GM12878 (cell line): ENCODE results near the gene SPTLC2. TPM values are rescaled to one million over a fixed set of nuclear protein-coding genes. Genes with fewer than 3 reads are reported as not detected.
"Not testable (repeated sequence)": the region's sequence is repeated elsewhere in the genome, so short reads cannot be mapped to it uniquely, and the experiment has no call there.

Experiments used
- ATAC-seq: fragments of 200-7000 bp; cut with Tn5 transposase; 3 replicates; pipeline ENCODE4 v1.9.1; 2020; ENCODE audit warnings: mild to moderate bottlenecking, moderate library complexity
- BruUV-seq: library from RNA; stranded (reverse); fragments of 400-500 nt; replicated peaks from 2 replicates; lab custom pipeline; 2021; lab: Mats Ljungman, UMichigan
- CTCF ChIA-PET: fragments of 300-600 bp; sonication (Branson Sonifier 250); formaldehyde crosslinking; extraction: SDS; loops from one replicate; lab custom pipeline; 2021; ENCODE audit warnings: inconsistent platforms; lab: Yijun Ruan, JAX
- POLR2A ChIA-PET: fragments of 350-600 bp; formaldehyde crosslinking; extraction: SDS; loops from one replicate; lab custom pipeline; 2021; ENCODE audit warnings: inconsistent platforms; lab: Charles Lee
- RAD21 ChIA-PET: fragments of 300-600 bp; sonication (Branson Sonifier 250); formaldehyde crosslinking; loops from one replicate; lab custom pipeline; 2023; ENCODE audit warnings: antibody characterized with exemption; ENCODE audit not compliant: unreplicated experiment; lab: Charles Lee
- SMC1A ChIA-PET: fragments of 300-600 bp; sonication (Branson Sonifier 250); formaldehyde crosslinking; loops from one replicate; lab custom pipeline; 2023; ENCODE audit not compliant: unreplicated experiment, uncharacterized antibody; lab: Charles Lee
- DNase-seq: peaks from one replicate; pipeline ENCODE4 v3.0.0-alpha.2; 2011; ENCODE audit warnings: low read depth, low spot score
- FAIRE-seq: peaks from 3 replicates; lab custom pipeline; 2011; peaks lifted over from hg19 to GRCh38; lab: Jason Lieb, UNC
- H2AFZ ChIP-seq: 2 replicates; pipeline ENCODE4 v1.6.0; 2011; ENCODE audit warnings: low read depth, low read length, control low read depth; ENCODE audit not compliant: control insufficient read depth
- H3K27ac ChIP-seq: 2 replicates; pipeline ENCODE4 v1.5.1; 2011; ENCODE audit warnings: control low read depth; ENCODE audit not compliant: control insufficient read depth, insufficient read depth
- H3K27me3 ChIP-seq, 2 experiments: replicated peaks in 1 of 2; 2 replicates each; pipeline versions ENCODE4 v1.6.0 to v1.6.1; 2011; ENCODE audit warnings: low read length in 1 of 2; ENCODE audit not compliant: control insufficient read depth in 2 of 2, insufficient read depth in 2 of 2
- H3K36me3 ChIP-seq, 2 experiments: 2 replicates each; pipeline ENCODE4 v1.5.1; 2011; ENCODE audit warnings: low read length in 1 of 2; ENCODE audit not compliant: control insufficient read depth in 2 of 2, insufficient read depth in 2 of 2
- H3K4me1 ChIP-seq: 2 replicates; pipeline ENCODE4 v1.6.1; 2011; ENCODE audit warnings: mild to moderate bottlenecking, low read length, moderate library complexity, mixed read lengths; ENCODE audit not compliant: control insufficient read depth, insufficient read depth
- H3K4me2 ChIP-seq: 2 replicates; pipeline ENCODE4 v1.6.0; 2011; ENCODE audit warnings: control low read depth; ENCODE audit not compliant: control insufficient read depth, insufficient read depth
- H3K4me3 ChIP-seq: fragments of 200-600 bp; sonication (generic); 2 replicates; pipeline ENCODE4 v1.5.1; 2016
- H3K79me2 ChIP-seq: 2 replicates; pipeline ENCODE4 v1.6.0; 2011; ENCODE audit warnings: low read length; ENCODE audit not compliant: control insufficient read depth, insufficient read depth
- H3K9ac ChIP-seq: 2 replicates; pipeline ENCODE4 v1.8.0; 2011; ENCODE audit warnings: low read length, control low read depth, mixed read lengths; ENCODE audit not compliant: control insufficient read depth, insufficient read depth
- H3K9me3 ChIP-seq: replicated peaks from 3 replicates; pipeline ENCODE4 v1.5.1; 2011; ENCODE audit warnings: mild to moderate bottlenecking, low read length; ENCODE audit not compliant: control insufficient read depth, insufficient read depth
- H4K20me1 ChIP-seq: 2 replicates; pipeline ENCODE4 v1.6.0; 2011; ENCODE audit not compliant: control insufficient read depth, insufficient read depth
- CHD2 ChIP-seq: IDR thresholded peaks from 2 replicates; pipeline ENCODE4 v1.6.1; 2011; ENCODE audit warnings: low read depth, low read length, improper control_type of control experiment, borderline replicate concordance
- FOXM1 ChIP-seq: IDR thresholded peaks from 2 replicates; pipeline ENCODE4 v1.6.1; 2012; ENCODE audit warnings: low read depth, mild to moderate bottlenecking, inconsistent platforms, low read length, moderate library complexity
- HDAC6 ChIP-seq: fragments of 200-600 bp; sonication (generic); IDR thresholded peaks from one replicate; pipeline ENCODE4 v1.8.0; 2017; ENCODE audit warnings: antibody characterized with exemption; ENCODE audit not compliant: unreplicated experiment
- MTA2 ChIP-seq: fragments of 450-650 bp; IDR thresholded peaks from 2 replicates; pipeline ENCODE4 v1.6.1; 2016; ENCODE audit warnings: low read depth, mild to moderate bottlenecking, moderate library complexity
- PAX8 ChIP-seq: fragments of 450-650 bp; IDR thresholded peaks from 2 replicates; pipeline ENCODE4 v1.6.1; 2017; ENCODE audit warnings: mild to moderate bottlenecking, moderate library complexity
- RB1 ChIP-seq: fragments of 450-650 bp; formaldehyde crosslinking; IDR thresholded peaks from 2 replicates; pipeline ENCODE4 v1.6.1; 2017; ENCODE audit warnings: mild to moderate bottlenecking, borderline replicate concordance
- SREBF1 ChIP-seq: IDR thresholded peaks from 2 replicates; pipeline ENCODE4 v1.6.1; 2012; ENCODE audit warnings: mild to moderate bottlenecking, low read length
- STAT3 ChIP-seq: IDR thresholded peaks from 2 replicates; pipeline ENCODE4 v1.6.1; 2011; ENCODE audit warnings: low read depth, low read length, improper control_type of control experiment
- ZSCAN29 ChIP-seq: fragments of 450-650 bp; IDR thresholded peaks from 2 replicates; pipeline ENCODE4 v1.6.1; 2017; ENCODE audit warnings: mild to moderate bottlenecking, moderate library complexity
- WGBS: methylation state at CpG from one replicate; pipeline ENCODE4 v1.1.6; 2016; ENCODE audit warnings: low lambda C conversion rate; ENCODE audit not compliant: insufficient replicate concordance, insufficient coverage; ENCODE audit errors: missing lambda C conversion rate; 5-methylcytosine and 5-hydroxymethylcytosine counted together
- in situ Hi-C: fragments of 300-500 bp; cut with MboI; formaldehyde crosslinking; loops from 9 replicates; pipeline ENCODE4 v1.14.3; 2018; ENCODE audit warnings: mixed read lengths
- intact Hi-C: fragments of 100-400 bp; cut with micrococcal nuclease; formaldehyde crosslinking; loops from one replicate; pipeline ENCODE4 v1.14.2; 2022; ENCODE audit not compliant: unreplicated experiment
- polyA plus RNA-seq, 11 experiments: library from polyadenylated mRNA; depleted of rRNA in 4 of 11; unstranded in 6 of 11; stranded (reverse) in 5 of 11; fragments of >200 nt; fragmentation: Nextera tagmentation in 4 of 11; fragmentation: Illumina TruSeq in 1 of 11; extraction: Ambion mirVana in 4 of 11; extraction: Trizol in 1 of 11; gene quantifications; 1 replicate in 1 of 11; 2 replicates in 10 of 11; pipeline versions ENCODE4 v1.2.1 to v1.2.3, GENCODE V29; 2011 to 2016; ENCODE audit warnings: inconsistent platforms in 2 of 11, missing spikeins in 2 of 11, low read depth in 1 of 11
- total RNA-seq, 4 experiments: library from RNA; depleted of rRNA in 3 of 4; stranded (reverse); fragments of >200 nt in 3 of 4; fragmentation: Illumina TruSeq in 1 of 4; extraction: Trizol in 1 of 4; gene quantifications; 2 replicates each; pipeline versions ENCODE4 v1.2.1 to v1.2.3, GENCODE V29; 2013 to 2021
- TF ChIP-seq, protein P1 (sequence below): fragments of 450-650 bp; IDR thresholded peaks from 2 replicates; pipeline ENCODE4 v1.6.1; 2017; ENCODE audit warnings: antibody characterized with exemption, mild to moderate bottlenecking, moderate library complexity
- TF ChIP-seq, protein P2 (sequence below): IDR thresholded peaks from 2 replicates; pipeline ENCODE4 v1.6.1; 2012; ENCODE audit warnings: low read depth, low read length, improper control_type of control experiment
- TF ChIP-seq, protein P3 (sequence below): fragments of 450-650 bp; formaldehyde crosslinking; IDR thresholded peaks from 2 replicates; pipeline ENCODE4 v1.5.0; 2022; ENCODE audit warnings: mild to moderate bottlenecking, missing genetic modification characterization

The SPTLC2 gene
- total and polyA plus RNA-seq, 10 of the 15 experiments (the other 5 are each of a cell fraction or from before 2014, with no cell fraction given), result 6.9 to 35.1 (median 19.7) TPM

DNA sequence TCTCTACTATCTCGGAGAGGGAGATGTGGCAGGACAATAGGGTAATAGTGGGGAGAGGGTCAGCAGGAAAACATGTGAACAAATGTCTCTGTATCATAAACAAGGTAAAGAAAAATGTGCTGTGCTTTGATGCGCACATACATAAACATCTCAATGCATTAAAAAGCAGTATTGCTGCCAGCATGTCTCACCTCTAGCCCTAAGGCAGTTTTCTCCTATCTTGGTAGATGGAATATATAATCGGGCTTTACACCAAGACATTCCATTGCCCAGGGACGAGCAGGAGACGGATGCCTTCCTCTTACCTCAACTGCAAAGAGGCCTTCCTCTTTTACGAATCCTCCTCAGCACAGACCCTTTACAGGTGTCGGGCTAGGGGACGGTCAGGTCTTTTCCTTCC lies 19.0 kb upstream of the SPTLC2 start:
- H3K27ac ChIP-seq, ATAC-seq, DNase-seq, H3K4me3 ChIP-seq, H3K79me2 ChIP-seq, FAIRE-seq, H3K9me3 ChIP-seq, POLR2A ChIA-PET, H3K36me3 ChIP-seq, in situ Hi-C loops, H2AFZ ChIP-seq, H3K27me3 ChIP-seq, H4K20me1 ChIP-seq, RAD21 ChIA-PET, BruUV-seq, CTCF ChIA-PET, intact Hi-C loops, H3K4me2 ChIP-seq, SMC1A ChIA-PET, H3K4me1 ChIP-seq, H3K9ac ChIP-seq: not testable (repeated sequence)
- WGBS, result 54% methylated on average over 8 of the region's 8 CpGs

DNA sequence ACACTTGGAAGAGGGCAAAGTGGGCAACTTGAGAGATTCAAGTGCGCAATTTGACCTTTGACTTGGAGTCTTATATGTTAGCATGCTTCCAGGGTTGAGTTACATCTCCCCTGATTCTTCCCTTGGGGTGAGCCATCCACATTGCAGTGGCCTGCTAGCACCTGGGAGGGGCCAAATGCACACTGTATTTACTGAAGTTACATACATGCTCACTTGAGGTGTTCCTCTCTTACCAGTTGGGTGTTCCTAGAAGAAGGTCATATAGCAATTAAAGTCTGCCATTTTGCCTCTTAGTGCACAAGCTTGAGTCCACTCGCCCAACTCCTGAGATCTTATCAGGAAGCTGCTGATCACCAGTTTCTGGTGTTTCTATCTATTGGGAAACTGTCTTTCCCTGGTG lies 13.7 kb upstream of the SPTLC2 start:
- Histone ChIP-seq H3K4me2 (no peak overlapping the region), H3K27me3 (no peaks in the 10 kb centered on the region), H3K27ac (no peak overlapping the region), H4K20me1 (no peaks in the 10 kb centered on the region), H3K36me3 (no peaks in the 10 kb centered on the region), H3K4me1 (no peaks in the 10 kb centered on the region), H3K9ac (no peak overlapping the region), H2AFZ (no peak overlapping the region), H3K4me3 (no peak overlapping the region), H3K79me2 (no peaks in the 10 kb centered on the region), H3K9me3 (no peaks in the 10 kb centered on the region; the same call in 2 of the 3 replicates)
- ChIA-PET SMC1A (no interaction called here), CTCF (no interaction called here), POLR2A (no interaction called here), RAD21 (no interaction called here)
- FAIRE-seq (no peak), DNase-seq (no peak), ATAC-seq (no peak)
- whole genome bisulfite sequencing, result 41% methylated on average over 2 of the region's 2 CpGs
- no peak for TF ChIP-seq HDAC6
- TF ChIP-seq, protein P1, sequence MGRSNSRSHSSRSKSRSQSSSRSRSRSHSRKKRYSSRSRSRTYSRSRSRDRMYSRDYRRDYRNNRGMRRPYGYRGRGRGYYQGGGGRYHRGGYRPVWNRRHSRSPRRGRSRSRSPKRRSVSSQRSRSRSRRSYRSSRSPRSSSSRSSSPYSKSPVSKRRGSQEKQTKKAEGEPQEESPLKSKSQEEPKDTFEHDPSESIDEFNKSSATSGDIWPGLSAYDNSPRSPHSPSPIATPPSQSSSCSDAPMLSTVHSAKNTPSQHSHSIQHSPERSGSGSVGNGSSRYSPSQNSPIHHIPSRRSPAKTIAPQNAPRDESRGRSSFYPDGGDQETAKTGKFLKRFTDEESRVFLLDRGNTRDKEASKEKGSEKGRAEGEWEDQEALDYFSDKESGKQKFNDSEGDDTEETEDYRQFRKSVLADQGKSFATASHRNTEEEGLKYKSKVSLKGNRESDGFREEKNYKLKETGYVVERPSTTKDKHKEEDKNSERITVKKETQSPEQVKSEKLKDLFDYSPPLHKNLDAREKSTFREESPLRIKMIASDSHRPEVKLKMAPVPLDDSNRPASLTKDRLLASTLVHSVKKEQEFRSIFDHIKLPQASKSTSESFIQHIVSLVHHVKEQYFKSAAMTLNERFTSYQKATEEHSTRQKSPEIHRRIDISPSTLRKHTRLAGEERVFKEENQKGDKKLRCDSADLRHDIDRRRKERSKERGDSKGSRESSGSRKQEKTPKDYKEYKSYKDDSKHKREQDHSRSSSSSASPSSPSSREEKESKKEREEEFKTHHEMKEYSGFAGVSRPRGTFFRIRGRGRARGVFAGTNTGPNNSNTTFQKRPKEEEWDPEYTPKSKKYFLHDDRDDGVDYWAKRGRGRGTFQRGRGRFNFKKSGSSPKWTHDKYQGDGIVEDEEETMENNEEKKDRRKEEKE, result no peak
- no peak for TF ChIP-seq PAX8
- TF ChIP-seq MTA2, result no peak
- TF ChIP-seq ZSCAN29, result no peak
- no peak for TF ChIP-seq CHD2
- TF ChIP-seq, protein P2, sequence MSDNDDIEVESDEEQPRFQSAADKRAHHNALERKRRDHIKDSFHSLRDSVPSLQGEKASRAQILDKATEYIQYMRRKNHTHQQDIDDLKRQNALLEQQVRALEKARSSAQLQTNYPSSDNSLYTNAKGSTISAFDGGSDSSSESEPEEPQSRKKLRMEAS, result no peak
- TF ChIP-seq, protein P3, sequence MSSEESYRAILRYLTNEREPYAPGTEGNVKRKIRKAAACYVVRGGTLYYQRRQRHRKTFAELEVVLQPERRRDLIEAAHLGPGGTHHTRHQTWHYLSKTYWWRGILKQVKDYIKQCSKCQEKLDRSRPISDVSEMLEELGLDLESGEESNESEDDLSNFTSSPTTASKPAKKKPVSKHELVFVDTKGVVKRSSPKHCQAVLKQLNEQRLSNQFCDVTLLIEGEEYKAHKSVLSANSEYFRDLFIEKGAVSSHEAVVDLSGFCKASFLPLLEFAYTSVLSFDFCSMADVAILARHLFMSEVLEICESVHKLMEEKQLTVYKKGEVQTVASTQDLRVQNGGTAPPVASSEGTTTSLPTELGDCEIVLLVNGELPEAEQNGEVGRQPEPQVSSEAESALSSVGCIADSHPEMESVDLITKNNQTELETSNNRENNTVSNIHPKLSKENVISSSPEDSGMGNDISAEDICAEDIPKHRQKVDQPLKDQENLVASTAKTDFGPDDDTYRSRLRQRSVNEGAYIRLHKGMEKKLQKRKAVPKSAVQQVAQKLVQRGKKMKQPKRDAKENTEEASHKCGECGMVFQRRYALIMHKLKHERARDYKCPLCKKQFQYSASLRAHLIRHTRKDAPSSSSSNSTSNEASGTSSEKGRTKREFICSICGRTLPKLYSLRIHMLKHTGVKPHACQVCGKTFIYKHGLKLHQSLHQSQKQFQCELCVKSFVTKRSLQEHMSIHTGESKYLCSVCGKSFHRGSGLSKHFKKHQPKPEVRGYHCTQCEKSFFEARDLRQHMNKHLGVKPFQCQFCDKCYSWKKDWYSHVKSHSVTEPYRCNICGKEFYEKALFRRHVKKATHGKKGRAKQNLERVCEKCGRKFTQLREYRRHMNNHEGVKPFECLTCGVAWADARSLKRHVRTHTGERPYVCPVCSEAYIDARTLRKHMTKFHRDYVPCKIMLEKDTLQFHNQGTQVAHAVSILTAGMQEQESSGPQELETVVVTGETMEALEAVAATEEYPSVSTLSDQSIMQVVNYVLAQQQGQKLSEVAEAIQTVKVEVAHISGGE (CRISPR knock-in tag), result no peak
- TF ChIP-seq RB1, result no peak
- no peak for TF ChIP-seq SREBF1
- TF ChIP-seq STAT3, result no peak
- TF ChIP-seq FOXM1, result no peak
- no TSS peak for BruUV-seq
- in situ Hi-C loops (no loop called here), intact Hi-C loops (no loop called here)
